DMS79 treated with DMSO at 0.1 percent for 48 hours (cell line): ENCODE data around the gene TBX10.
"Not testable (repeated sequence)": the region's sequence is repeated elsewhere in the genome, so short reads cannot be mapped to it uniquely, and the experiment has no call there.

Source experiments
- DNase-seq: peaks from one replicate; lab custom pipeline; 2025; lab: John Stamatoyannopoulos, UW

Gene TBX10

DNA sequence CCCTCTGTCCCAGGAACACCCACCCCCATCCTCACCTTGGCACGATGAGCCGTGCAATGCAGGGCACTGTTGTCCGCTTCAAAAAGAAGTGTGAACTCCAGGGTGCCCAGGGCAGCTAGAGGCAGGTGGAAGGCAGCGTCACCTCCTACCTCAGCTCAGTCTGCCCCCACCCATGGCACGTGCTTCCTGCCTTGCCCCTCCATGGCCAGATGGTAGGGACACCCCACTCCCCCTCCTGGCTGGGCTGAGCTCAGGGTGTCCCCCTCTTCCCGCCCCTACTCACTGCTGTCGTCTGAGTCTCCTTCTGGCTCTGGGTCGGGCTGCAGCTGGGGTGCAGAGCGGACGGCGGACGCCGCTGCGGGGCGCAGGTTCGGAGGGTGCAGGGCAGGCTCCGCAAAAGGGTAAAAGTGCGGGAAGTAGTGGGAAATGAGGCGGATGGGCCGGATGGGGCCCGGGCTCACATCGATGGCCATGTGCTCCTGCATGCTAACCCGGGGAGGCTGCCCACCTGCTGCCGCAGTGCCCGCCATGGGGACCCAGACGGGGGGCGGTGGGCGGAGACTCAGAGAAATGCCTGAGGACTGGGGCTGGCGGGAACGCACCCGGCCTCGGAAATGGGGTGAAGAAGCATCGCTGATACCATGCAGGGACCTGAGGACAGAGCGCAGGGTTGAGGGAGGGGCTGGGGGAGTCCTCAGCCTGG is 23.7 kb downstream of the TBX10 start:
- no peak for DNase-seq

DNA sequence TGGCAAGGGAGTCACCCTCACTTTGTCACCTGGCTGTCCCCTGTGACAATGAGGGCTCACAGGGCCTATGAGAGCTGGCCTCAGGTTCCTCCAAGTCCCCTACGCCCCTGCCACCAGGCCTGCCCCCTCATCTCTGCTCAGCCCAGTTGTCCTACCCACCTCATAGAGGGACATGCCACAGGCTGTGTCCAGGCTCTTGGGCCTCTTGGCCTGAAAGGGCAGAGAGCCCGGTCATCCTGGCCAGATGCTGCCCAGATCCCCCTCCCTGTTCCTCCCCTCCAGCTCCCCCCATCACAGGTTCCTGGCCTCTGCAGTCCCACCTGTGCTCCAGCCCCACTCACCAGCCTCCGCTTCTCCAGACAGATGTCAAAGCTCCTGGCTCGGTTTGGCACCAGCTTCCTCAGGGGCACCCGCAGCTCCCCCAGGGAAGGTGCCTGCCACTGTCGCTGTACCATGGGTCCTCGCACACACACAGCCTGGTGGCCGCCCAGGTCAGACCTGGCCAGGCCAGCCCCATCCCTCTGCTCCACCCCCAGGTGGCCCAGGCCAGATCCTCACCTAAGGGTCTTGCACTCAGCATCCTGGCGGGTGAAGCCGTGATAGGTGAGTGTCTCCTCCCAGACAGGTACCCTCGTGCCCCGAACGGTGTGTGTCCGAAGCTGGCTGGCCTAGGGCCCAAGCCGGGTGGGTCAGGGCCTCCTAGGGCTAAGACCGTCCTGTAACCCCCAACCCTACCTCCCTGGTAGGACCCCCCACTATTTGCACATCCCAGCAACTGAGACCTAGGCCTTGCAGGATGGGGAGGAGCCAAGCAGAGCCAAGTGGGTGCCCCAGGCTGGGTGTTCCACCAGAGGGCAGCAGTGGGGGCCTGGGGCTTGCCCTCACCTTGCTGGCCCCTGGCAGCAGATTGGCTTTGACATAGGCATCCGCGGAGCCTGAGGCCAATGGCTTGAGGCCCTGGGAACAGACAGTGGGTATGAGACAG is 24.5 kb downstream of the TBX10 start:
- no peak for DNase-seq

DNA sequence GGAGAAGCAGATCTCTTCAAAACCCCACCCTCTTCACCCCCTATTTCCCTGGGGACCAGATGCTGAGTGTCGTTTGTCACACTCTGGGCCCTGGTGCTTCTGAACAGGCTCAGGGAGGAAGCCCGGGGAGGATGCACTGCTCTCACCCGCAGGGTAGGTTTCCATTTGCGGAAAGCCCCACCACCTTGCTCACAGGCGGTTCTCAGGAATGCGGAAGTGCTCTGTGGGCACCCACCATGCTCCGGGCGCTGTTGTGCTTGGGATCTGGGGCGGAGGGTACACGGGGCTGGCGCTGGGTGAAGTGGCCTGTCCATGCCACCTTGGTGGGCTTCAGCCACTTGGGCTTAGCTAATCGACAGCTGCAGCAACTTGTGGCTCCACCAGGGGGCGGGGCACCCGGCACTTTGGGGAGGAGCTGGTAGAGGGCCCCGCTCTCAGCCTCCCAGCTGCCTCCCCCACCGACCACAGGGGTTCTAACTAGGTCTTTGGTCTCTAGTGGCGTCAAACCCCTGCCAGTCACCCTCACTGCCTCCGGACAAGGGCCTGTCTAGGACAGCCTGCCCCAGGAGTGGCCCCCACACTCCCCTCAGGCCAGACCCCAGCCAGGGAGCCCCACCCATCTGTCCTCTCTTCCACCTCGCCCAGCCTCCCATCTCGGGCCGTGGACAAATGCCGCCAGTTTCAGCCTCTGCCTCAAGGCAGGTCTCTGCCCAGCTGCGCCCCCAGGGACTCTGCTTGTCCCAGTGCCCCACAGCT is 25.4 kb downstream of the TBX10 start:
- no peak for DNase-seq

DNA sequence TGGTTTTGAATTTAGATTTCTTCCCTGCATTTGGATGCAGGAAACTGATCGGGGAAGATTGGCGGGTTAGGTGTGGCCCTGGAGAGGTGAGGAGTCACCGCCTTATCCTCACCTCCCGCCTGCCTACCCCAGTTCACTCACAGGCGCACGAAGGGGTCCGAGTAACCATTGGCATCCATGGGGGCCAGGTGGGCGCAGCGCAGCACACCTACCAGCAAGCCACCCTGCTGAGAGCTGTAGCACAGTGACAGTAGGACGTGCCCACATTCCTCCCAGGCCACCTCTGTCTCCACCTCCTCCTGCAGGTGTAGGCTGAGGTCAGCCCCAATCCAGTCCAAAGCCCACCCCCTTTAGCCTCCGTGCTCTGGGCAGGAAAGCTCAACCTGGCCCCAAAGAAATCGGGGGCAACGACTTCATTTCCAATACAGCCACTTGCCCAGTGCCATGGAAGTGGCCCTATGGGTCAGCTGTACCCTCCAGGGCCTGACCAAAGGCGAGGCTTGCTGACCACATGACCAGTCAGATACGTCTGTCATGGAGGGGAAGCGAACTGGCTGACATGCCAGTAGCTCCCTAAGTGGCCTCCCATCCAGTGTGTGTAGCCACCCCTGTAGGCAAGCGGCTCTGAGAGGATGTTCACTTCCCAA is 26.1 kb downstream of the TBX10 start:
- DNase-seq = no peak

DNA sequence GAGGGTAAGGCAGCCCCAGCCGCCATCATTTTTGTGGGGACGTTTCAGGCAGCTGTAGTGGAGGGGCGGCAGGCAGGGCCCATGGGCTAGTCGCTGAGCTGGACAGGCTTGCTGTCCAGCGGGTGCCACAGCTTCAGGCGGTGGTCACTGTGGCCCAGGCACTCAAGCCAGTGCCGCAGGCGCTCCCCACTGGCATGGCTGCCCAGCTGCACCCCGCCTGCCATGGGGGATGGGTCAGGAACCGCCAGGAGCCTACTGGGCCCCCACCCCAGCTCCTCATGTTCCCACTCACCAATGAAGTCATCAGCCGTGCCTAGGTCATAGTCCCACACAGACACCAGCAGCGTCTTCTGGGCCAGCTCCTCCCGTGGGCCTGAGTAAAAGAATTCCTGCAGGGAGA is 26.8 kb downstream of the TBX10 start:
- no peak for DNase-seq

DNA sequence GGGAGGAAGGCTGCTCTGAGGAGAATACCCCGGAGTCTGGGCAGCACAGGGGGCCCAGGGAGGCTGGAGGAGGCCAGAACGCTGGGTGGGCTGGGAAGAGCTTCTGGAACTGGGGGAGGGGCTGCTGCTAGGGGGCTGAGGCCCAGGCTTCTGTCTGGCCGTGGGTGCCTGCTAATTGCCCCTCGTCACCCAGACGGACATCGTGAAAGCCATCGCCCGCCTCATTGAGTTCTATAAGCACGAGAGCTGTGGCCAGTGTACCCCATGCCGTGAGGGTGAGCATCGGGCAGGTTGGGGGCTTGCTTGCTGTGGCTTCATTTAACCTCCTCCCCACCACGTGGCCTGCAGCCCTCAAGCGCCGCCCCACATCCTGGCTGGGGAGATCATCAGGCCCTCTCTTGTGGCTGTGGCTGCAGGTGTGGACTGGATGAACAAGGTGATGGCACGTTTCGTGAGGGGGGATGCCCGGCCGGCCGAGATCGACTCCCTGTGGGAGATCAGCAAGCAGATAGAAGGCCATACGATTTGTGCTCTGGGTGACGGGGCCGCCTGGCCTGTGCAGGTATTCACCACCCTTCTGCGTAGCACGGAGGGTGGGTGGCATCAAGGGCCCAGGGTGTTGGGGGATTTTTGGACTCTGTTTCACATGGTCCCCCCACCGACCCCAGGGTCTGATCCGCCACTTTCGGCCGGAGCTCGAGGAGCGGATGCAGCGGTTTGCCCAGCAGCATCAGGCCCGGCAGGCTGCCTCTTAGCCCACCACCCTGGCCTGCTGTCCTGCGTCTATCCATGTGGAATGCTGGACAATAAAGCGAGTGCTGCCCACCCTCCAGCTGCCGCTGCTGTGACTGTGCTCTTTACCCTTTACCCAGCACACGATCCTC is 27.6 kb downstream of the TBX10 start:
- no peak for DNase-seq

DNA sequence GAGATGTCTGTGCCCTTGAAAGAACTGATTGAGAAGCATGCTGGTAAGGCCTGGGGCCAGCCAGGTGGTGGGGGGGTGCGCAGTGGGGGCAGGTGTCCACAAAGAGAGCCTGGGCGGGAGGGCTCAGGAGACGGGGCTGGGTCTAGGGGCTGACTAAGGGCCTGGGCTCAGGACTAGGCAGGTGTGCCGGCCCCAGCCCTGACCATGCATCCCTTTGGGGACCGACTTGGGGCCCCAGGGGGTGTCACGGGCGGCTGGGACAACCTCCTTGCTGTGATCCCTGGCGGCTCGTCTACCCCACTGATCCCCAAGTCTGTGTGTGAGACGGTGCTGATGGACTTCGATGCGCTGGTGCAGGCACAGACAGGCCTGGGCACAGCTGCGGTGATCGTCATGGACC is 28.4 kb downstream of the TBX10 start:
- DNase-seq = no peak

DNA sequence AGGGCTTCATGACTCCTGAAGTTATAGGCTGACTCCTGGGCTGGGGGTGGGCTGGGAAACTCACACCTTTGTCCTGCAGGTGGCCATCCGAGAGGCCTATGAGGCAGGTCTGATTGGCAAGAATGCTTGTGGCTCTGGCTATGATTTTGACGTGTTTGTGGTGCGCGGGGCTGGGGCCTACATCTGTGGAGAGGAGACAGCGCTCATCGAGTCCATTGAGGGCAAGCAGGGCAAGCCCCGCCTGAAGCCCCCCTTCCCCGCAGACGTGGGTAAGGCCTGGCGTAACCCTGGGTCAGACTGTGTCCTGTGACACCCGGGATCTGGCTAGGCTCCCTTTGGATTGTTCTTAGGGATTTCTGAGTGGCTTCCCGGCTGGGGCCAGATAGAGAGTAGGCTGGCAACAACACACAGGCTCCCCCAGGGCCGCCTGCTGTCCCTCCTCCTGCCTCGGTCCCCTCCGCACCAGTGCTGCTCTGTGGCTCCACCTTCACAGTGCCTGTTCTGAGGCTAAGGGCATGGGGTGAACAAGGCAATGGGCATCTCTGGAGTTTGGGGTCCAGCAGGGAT is 29.2 kb downstream of the TBX10 start:
- no peak for DNase-seq

DNA sequence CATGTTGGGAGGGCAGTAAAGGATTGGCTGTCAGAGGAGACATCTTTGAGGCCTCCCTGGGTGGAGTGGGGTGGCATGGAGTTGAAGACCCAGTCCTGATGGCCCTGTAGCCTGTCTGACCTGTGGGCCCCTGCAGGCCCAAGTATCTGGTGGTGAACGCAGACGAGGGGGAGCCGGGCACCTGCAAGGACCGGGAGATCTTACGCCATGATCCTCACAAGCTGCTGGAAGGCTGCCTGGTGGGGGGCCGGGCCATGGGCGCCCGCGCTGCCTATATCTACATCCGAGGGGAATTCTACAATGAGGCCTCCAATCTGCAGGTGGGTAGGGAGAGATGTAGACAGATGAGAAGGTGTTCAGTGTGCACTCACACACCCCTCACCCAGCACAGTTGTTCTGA is 30.2 kb downstream of the TBX10 start:
- DNase-seq = no peak

DNA sequence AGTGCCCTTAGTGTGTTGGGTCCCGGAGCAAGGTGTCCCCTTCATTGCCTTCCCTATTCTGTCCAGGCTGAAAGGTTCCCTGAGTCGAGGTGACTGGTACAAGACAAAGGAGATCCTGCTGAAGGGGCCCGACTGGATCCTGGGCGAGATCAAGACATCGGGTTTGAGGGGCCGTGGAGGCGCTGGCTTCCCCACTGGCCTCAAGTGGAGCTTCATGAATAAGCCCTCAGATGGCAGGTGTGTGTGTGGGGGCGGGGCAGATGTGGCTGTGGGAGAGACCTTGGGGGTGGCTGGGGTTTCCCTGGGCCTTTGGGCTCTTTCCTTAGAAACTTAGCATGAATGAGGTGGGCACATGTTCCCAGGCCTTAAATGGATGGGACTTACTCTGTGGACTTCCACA is 31.1 kb downstream of the TBX10 start:
- no peak for DNase-seq

DNA sequence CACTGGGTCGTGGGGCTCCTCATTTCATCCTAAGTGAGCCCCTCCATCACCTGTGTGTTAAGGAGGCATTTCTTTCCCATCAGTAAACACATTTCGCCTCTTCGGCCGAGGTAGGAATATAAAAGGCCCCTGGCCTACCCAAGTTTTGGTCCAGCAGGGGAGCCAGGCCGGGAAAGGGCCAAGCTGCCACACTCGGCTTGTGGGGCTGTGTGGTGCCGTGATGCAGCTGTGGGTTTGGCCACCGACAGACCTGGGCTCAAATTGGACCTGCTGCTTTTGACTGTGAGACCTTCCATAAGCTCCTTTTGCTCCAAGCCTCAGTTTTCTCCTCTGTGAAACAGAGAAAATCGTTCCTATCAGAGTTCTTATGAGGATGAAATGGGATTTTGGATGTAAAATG is 32.1 kb downstream of the TBX10 start:
- no peak for DNase-seq

DNA sequence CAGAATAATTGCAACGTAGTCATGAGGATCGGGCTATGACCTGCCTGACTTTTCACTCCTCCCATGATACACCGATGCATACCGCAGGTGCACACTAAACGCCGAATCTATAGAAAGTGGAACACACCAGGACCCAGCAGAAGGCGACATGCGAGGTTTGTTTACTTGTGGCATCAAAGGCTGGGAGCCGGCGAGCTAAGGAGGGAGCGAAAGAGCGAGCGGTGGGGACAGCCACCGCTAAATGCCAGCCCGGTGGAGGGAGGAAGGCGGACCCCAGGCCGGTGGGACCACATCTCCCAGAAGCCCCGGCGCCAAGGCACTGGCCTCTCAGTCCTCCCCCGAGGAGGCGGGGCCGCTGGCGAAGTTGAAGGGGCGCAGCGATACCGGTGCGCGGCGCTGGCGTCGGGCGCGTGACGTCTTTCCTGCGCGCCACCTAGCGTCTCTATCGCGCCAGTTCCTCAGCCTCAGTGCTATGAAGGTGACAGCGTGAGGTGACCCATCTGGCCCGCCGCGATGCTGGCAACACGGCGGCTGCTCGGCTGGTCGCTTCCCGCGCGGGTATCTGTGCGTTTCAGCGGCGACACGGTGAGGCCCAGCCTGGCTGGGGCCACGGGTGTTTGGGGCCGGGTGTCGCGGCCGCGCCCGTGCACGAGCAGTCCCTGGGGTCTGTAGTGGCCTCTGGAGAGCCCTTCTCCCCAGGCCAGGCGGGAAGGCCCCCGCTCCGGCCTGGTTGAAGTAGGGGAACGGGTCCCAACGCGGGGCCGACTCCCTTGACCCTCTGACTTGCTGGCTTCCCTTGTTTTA is 32.9 kb downstream of the TBX10 start, which contains the start of gene NDUFV1:
NDUFV1 (plus strand) TSS at position 445 of the 804 bp plus-strand sequence; CDS start at position 514, 69 bp downstream.
- peak; percentile 93 for DNase-seq

DNA sequence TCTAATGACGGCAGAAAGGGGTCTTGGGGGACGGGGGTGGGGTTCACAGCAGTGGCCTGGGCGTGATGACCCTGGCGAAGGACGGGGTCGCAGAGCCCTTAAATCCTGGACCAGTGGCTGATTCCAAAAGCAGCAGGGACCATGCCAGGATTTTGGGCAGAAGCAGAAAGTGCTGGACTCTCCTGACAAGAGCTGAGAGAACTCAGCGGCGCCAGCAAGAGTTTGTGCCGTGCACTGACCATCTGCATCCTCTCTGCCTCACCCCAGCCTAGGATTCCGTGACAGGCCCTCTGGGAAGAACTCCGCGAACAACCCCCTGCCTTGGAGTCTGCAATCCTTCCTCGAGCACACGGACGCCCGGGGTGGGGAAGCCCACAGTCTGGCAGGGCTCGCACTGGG is 33.5 kb downstream of the TBX10 start:
- no peak for DNase-seq

DNA sequence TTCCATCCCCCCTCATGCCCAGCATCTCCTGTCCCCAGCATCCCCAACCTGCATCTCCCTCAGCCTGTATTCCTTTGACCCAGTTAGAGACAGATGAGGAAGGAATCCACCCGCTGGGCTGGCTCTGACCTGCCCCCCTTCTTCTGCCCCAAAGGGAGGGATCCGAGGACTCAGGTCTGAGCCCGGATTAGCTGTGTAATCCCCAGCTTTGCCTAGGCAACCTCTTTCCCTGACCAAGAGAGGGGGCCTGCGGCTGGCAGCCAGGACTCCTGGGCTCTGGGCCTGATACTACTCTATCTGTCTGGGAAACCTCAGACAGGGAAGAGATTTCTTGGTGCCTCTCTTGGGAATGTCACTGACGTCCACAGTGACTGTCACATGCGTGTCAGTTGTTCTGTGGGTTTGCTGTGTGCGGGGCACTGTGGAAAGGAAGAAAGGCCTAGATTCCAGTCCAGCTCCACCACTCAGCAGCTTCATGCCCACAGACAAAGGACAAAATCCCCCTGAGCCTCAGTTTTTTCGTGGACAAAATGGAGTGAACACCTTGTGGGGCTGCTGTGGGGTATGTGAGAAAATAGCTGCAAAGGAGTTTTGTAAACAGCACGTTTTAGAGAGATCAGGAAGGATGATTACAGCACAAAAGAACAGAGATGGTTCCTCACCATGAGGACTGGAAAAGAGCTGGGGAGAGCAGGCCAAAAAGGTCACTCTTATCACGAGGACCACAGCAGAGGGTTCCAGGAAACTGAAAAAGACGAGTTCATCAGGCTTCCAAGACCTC is 34.1 kb downstream of the TBX10 start:
- no peak for DNase-seq

DNA sequence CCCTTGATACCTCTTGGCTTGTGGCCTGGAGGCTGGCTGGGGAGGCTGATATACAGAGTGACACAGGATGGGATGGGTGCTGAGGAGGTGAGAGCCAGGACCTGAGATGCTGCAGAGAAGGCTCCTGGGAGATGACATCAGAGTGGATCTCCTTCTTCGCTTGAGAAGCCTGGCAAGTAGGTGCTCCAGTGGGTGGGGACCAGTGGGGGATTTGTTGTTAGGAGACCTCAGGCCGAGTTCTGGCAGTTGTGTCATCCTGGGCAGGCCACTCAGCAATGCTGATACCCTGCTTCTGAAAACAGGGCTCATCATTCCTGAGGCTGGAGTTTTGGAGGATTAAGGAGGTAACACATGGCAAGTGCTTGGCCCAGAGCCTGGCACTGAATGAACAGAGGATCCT is 34.7 kb downstream of the TBX10 start:
- DNase-seq = no peak

DNA sequence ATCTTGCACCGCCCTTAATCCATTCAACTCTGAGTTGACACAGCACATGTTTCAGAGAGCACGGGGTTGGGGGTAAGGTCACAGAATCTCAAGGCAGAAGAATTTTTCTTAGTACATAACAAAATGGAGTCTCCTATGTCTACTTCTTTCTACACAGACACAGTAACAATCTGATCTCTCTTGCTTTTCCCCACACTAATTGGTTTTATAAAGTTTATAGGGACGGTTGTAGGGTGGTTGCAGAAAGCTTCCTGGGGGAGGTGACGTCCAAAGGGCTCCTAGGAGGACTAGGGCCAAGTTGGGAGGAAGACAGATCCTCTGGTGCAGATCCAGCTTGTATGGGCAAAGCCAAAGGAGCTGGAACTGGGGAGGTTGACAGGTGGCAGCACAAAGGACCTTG is 35.4 kb downstream of the TBX10 start:
- DNase-seq = not testable (repeated sequence)

DNA sequence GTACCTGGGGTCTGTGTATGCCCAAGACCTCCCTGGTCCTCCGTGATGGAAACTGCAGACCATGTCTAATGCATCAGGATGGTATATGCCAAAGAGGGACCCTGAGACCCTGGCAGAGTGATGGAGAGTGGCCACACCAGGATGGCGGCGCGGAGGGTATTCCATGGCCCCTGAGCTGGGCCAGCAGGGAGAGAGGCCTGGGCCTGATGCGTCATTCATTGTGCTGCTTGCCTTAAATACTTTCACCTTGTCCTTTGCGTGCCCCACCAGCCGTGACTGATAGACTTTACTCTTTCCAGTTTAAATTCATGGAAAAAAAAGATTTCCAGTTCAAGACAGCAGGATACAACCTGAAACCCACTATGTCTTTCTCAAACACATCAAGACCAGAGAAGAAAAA is 38.5 kb downstream of the TBX10 start:
- no peak for DNase-seq

DNA sequence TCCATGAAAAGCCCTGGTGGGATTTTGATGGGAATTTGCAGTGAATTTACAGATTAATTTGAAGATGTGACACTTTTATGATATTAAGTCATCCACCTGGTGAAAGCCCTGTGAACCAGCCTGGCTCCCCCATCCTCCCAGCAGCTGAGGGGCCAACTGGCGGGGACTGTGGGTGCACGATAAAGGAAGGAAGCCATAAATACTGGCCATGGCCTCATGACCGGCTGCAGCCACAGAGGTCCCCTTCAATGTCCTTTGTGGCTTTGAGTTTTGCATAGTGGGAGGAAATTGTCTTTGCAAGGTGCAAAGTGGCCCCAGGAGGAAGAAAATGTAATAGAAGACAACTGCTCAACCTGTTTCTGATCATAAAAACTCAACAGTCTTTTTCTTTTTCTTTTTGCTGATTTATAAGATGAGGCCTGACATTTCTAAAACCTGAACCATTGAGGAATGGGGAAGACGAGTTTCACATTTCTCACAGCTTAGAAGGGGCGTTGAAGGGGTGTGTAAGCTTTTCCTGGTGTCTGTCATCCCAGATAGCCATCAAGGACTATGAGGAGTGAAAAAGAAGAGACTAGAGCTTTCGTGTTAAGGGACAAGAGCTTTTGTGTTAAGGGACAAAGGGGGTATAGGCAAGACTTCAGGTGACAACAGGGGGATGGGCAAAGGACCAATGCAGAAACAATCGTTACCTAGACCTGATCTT is 39.1 kb downstream of the TBX10 start:
- DNase-seq = no peak
